SIG-M5 treated with dmso at 0.1 percent for 504 hours (cell line): ENCODE measurements around the gene ARFGAP2.
"Not testable (repeated sequence)": the region's sequence is repeated elsewhere in the genome, so short reads cannot be mapped to it uniquely, and the experiment has no call there.

Source experiments
- DNase-seq: peaks from one replicate; lab custom pipeline; 2025; ENCODE audit not compliant: unreplicated experiment; lab: John Stamatoyannopoulos, UW

ARFGAP2 gene

DNA sequence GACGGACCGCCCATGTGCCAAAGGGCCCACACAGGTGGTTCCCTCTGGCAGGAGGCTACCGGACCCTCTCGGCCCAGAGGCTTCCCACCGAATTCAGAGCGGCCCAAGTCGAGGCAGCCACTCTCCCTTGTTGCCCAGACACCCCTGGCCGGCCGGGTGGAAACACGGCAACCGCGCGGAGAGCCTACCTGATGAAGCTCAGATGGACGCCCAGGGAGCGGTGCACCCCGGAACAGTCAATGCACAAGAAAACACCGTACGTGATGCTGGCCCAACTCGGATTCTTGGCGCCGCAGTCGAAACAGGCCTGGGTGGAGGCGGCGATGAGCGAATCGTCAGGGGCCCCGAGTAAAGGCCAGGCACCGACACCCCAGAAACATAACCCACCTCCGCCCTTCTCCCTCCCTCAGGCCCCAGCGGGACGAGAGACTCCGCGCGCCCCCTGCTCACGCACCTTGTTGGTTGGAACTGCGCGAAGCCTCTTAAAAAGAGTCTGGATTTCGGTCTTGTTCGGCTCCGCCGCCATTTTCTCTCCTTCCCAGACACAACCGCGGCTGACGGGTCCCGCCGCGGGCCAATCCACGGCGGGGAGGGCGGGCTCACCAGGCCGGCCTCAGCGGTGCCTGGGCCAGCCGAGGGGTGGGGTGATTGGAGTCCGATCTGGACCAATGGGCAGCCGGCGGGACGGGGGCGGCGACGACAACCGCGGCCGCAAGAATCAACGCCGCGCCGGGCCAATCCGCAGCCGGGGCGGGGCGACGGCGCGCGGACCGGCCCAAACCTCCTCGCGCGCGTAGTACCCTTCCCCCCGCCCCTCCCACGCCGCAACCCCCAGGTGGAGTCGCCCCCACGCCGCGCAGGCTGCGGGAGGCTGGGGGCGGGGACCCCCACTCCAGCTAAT lies at the start of gene ARFGAP2:
ARFGAP2 (minus strand) TSS at position 552 of the 901 bp plus-strand sequence; CDS start at position 526, 26 bp downstream.
- peak; percentile 93 for DNase-seq

DNA sequence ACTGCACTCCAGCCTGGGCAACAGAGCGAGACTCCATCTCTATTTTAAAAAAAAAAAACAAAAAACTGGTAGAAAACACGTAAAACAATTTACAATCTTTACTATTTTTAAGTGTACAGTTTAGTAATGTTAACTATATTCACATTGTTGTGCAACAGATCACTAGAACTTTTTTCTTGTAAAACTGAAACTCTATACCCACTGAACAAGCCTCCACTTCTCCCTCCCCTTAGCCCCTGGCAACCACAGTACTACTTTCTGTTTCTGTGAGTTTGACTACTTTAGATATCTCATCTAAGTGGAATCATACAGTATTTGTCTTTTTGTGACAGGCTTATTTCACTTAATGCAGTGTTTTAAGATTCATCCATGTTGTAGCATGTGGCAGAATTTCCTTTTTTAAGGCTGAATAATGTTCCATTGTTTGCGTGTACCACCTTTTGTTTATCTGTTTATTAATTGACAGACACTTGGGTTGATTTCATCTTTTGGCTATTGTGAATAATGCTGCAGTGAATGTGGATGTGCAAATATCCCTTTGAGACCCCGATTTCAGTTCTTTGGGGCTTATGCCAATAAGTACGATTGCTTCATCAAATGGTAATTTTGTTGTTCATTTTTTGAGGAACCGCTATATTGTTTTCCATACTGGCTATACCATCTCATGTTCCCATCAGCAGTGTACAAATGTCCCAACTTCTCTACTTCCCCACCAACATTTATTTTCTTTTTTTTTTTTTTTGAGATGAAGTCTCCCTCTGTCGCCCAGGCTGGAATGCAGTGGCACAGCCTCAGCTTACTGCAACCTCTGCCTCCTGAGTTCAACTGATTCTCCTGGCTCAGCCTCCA lies 49.1 kb upstream of the ARFGAP2 start:
- DNase-seq: peak; percentile 50

DNA sequence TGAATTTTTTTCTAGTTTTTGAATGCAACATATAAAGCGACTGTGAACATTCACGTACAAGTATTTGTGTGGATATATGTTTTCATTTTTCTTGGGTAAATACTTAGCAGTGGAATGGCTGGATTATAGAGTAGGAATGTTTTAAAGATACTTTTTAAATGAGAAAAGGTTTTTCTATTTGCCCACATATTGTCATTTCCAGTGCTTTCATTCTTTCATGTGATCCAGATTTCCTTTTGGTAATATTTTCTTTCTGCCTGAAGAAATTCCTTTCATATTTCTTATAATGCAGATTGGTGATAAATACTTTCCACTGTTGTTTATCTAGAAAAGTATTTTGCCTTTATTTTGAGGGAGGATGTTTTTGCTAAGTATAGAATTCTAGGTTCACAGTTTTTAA lies 46.0 kb upstream of the ARFGAP2 start:
- DNase-seq: no peak

DNA sequence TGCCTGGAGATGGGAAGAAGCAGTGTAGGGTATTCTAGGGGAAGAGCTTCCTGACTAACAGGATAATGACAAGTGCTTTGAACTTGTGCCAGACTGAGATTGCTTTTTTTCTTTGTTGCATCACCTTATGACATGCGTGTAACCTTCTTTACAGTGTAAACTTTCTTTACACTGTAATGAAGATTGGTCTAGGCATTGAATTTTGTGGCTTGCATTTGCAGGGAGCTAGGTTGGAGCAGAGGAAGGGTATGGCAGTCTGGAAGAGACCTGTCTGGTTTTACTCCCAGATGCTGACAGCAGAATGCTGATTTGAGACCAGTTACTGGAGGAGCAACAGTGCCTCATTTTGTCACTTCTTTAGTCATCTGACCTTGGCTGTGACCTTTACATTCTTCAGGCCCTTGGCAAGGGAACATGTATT lies 43.7 kb upstream of the ARFGAP2 start:
- no peak for DNase-seq

DNA sequence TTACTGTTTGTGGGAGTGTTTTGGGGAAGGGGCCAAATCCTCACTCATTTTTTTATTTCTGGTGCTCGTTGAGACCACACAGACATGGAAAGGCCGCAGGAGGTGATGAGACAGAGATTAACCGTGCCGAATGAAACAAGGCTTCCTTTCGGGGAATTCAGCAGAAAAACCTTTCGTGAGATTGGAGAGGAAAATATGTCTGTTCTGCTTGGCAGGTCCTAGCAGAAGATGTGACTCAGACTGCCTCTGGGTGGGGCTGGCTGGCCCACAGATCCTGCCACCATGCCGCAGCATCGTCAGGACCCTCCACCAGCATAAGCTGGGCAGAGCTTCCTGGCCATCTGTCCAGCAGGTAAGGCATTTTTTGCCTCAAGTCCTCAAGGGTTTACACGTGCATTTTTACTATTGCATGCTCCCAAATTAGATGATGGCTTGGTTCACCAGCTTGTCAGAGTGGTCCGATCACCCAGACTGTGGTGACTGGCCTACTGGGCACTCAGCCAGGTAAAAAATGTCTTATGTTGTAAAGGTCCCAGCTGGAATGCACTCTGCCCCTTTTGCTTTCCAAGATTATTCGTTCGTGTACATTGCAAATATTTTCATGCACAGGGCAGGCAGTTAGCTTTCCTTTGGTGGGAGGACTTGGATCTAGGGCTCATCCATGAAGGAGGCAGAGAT lies 39.6 kb upstream of the ARFGAP2 start:
- peak; percentile 51 for DNase-seq

DNA sequence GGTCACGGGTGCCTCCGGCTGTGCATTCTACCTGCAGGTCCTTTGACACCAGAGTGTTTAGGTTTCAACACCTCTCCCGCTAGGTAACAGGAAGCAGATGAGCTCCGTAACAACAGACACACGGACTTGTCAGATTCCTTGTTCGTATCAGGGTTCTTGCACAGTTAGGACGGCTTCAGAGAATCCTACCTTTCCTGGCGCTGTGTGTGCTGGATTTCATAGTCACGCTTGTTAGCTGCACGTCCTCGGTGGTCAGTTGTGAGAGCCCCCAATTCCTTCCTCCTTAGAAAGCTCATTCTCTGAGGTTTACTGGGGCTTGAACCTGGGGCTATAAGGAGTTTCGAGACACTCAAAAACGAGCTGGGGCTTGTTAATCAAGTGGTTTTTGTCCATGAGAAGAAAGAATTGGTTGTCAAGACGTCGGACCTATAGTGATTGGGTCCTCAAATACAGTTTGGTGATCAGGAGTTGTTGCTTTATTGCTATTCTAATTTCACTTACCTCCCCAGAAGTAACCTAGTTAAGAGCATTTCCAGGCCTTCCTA lies 38.8 kb upstream of the ARFGAP2 start:
- no peak for DNase-seq

DNA sequence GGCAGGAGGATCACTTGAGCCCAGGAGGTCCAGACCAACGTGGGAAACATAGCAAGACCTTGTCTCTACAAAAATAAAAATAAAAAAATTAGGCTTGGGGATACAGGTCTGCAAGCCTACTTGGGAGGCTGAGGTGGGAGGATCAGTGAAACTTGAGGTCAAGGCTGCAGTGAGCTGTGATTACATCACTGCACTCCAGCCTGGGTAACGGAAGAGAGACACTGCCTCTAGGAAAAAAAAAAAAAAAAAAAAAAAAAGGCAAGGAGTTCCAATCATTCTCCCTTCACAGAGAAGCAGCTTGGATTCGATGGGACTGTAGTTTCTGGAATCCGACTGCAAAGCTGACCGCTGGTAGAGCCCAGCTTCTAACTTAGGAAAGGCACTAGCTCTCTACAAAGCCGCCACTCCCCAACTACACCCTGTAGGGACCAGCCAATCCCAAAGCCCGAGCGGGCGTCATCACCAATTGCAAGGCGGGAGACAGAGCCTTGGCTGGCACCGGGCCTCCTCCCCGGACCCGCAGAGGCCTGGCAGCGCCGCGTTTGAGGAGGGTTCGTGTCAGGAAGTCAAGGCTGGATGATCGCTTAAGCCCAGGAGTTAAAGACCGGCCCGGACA lies 37.4 kb upstream of the ARFGAP2 start:
- DNase-seq: peak; percentile 91

DNA sequence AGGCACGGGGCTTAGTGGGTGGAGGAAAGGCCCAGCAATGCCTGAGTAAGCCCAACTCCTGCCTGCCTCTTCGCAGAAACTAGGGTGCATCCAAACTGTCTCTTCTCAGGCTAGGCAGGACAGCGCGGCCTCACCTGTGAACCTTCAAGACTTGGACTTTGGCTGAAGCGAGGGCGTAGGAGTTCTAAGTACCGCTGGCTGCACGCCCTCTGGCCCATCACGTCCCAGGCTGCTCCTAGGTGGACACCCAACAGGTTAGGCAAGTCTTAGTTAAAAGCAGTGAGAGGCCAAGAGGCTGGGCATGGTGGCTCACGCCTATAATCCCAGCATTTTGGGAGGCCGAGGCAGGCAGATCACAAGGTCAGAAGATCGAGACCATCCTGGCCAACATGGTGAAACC lies 36.3 kb upstream of the ARFGAP2 start:
- no peak for DNase-seq

DNA sequence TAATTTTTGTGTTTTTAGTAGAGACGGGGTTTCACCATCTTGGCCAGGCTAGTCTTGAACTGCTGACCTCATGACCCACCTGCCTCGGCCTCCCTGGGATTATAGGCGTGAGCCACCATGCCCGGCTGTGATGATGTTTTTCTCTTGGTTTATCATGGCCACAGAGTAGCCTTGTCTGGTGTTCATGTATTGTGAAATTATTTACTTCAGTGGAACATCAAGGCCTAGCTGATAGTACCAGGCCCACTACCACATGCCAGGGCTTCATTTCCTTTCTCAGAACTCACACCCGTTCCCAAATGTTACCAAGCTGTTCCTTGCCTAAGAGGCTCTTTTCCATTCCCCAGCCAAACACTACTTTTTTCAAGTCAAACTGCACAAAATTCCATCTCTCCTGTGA lies 31.9 kb upstream of the ARFGAP2 start:
- no peak for DNase-seq

DNA sequence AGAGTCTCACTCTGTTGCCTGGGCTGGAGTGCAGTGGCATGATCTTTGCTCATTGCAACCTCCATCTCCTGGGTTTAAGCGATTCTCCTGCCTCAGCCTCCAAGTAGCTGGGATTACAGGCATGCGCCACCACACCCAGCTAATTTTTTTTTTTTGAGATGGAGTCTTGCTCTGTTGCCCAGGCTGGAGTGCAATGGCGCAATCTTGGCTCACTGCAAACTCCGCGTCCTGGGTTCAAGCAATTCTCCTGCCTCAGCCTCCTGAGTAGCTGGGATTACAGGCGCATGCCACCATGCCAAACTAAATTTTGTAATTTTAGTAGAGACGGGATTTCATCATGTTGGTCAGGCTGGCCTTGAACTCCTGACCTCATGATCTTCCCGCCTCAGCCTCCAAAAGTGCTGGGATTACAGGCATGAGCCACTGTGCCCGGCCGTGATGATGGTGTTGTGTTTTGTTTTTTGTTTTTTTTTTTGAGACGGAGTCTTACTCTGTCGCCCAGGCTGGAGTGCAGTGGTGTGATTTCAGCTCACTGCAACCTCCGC lies 31.4 kb upstream of the ARFGAP2 start:
- DNase-seq: not testable (repeated sequence)

DNA sequence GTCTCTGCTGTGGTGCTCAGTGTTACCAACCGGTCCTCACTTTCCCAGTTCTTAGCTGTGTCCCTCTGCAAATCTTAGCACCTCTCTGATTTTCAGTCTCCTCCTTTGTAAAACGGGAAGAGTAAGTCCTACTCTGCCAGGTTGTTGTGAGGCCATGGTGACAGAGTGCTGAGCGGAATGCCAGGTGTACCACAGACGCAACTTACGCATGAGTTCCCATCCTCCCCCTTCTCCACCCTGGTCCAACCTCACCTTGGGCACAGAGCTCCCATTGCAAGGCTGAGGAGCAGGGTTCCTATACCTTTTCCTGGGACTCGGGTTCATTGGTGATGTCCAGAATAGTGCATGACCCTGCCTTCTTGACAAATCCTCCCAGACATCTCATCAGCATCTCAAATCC lies 30.8 kb upstream of the ARFGAP2 start:
- no peak for DNase-seq

DNA sequence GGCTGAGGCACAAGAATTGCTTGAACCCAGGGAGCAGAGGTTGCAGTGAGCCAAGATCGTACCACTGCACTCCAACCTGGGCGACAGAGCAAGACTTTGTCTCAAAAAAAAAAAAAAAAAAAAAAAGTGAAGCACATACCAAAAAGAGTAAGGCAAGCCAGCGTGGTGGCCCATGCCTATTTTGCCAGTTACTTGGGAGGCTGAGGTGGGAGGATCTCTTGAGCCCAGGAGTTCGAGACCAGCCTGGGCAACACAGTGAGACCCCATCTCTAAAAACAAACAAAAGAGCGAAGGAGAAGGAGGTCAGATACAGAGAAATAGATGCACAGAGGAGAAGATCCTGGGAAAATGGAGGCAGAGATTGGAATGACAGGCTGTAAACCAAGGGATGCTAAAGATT lies 29.9 kb upstream of the ARFGAP2 start:
- not testable (repeated sequence) for DNase-seq

DNA sequence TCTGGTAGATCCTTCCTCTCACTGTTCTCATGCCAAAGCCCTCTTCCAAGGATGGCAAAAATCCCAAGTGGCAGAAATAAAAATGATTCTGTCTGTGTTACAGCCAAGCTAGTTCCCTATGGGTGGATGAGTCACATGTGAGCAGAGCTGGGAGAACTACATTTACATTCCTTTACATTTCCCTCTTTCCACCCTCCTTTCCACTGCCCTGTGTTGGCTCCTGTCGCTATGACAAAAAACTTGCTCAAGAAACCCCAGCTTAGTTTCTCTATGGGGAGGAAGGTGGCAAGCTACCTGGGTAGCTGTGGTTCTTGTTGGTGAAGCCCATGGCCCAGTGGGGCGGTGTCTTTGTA lies 27.9 kb upstream of the ARFGAP2 start:
- DNase-seq: peak; percentile 17

DNA sequence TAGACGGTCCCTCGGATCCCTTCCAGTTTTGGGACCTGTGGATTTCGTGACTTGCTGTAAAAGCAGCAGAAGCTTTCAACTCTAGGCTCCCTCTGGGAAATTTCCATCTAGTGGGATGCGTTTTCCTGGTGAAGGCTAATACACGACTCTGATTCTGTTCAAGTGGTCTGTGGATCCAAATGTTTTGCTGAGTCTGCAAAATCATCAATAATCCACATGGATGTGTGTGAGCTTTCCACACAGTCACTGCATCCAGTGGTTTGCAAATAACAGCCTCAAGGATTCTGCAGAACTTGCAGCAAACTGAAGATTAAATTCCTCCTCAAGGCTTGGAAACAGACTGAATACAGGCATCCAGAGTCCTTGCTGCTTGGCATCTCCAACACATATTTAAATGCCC lies 25.9 kb upstream of the ARFGAP2 start:
- DNase-seq: no peak

DNA sequence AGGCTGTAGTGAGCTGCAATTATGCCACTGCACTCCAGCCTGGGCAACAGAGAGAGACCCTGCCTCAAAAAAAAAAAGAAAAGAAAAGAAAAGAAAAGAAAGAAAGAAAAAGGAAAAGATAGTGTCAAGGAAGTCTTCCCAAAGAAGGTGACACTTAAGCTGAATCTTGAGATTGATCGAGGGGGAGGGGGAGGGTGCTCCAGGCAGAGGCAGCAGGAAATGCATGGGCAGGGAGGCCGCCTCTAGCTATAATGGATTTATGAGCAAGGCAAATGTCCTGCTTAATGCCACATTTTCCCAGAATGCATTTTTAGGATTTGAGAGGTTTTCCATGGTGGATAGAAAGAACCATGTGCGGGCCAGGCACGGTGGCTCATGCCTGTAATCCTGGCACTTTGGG lies 24.3 kb upstream of the ARFGAP2 start:
- no peak for DNase-seq

DNA sequence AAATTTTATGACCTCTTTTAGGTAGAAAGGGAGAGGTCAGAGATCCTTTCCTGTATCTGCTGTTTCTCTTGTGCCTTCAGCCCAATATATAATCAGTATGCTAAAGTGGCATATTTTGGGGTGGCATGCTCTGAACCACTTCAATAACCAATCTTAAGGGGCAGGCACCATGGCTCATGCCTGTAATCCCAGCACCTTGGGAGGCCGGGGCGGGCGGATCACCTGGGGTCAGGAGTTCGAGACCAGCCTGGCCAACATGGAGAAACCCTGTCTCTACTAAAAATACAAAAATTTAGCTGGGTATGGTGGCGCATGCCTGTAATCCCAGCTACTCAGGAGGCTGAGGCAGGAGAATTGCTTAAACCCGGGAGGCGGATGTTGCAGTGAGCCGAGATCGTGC lies 21.5 kb upstream of the ARFGAP2 start:
- not testable (repeated sequence) for DNase-seq

DNA sequence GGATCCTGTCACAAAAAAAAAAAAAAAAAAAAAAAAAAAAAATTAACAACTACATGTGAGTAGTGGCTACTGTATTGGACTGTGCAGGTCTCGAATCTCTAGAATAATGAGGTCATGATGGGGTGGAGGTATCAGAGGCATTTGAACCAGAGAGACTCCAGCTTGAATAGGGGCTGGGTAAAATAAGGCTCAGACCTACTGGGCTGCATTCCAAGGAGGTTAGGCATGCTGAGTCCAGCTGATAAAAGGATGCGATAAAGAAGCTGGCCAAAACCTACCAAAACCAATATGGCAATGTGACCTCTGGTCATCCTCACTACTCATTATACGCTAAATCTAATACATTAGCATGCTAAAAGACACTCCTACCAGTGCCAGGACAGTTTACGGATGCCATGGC lies 15.4 kb upstream of the ARFGAP2 start:
- DNase-seq: no peak

DNA sequence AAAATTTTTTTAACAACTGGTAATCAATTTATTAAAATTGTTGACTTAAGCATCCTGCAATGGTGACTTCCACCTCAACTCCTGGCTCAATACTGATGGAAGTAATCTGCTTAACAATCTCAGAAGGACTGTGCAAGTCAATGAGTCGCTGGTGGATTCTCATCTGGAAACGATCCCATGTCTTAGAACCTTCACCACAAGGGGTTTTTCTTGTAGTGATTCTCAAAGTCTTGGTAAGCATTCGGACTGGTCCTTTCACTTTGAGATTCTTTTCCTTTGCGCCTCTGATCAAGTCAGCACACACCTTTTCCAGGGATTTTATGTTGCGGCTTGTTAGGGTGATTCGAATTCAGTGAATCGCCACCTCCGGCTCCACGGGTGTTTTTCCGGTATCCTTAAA lies 14.5 kb upstream of the ARFGAP2 start:
- DNase-seq: not testable (repeated sequence)

DNA sequence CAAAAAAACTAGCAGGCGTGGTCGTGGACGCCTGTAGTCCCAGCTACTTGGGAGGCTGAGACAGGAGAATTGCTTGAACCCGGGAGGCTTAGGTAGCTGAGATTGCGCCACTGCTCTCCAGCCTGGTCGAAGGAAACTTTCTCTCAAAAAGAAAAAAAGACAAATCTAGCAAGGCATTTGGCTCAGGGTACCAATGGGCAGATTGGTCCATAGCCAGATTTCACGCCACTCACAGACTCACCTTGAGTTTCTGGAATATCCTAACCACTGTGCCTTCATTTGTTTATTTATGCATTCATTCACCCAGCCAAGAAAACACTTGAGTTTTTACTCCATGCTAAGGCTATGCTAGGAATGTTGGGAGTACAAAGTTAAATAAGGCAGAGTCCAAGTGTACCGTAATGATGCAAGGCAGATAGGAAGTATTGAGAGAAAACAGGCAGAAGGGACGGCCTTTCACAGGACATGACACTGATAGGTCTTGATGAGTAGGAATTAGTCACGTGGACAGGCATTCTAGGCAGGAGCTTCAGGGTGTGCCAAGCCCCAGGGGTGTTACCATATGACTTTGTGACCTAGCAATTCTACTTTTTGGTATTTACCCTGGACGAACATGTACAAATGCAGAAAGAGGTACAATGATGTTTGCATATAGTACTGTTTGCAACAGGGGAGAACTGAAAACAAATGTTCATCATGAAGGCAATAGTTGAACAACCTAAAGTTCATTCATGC lies 12.6 kb upstream of the ARFGAP2 start:
- DNase-seq: peak; percentile 55

DNA sequence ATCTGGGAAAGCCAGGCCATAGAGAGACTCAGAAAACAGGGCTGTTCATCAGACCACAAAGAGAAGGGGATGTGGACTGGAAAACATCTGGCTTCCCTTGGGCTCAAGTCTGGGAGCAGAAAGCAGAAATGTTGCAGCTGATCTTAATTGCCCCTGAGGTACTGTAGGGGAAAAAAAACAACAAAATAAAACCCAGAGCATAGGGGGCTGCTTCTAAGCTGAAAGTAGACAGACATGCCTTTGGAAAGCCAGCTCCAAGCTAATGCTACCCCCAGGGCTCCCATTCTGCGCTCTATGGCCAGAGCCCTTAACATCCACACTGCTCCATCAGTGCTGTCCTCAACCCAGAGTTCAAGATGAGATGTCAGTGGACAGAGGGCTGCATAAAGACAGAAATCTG lies 11.6 kb upstream of the ARFGAP2 start:
- DNase-seq: no peak
